Measurements from ENCODE around the gene UBE2J2.

GRCh38 chr1:1304331-1305299, 31.0 kb upstream of the UBE2J2 start:
- no peak for TF ChIP-seq POLR2A (IDR thresholded peaks at IDR 0.05; ENCODE audit: low read length)
- no peak for TF ChIP-seq GATA1 (IDR thresholded peaks at IDR 0.05; ENCODE audit: low read depth, low read length)
